HEK293 (cell line): ENCODE measurements around the gene SELENBP1.

Experiments
- CTCF ChIA-PET: fragments of 350-600 bp; formaldehyde crosslinking; extraction: SDS; loops from one replicate; lab custom pipeline; 2021; ENCODE audit warnings: antibody characterized with exemption; lab: Yijun Ruan, JAX
- POLR2A ChIA-PET: fragments of 300-600 bp; formaldehyde crosslinking; extraction: SDS; loops from one replicate; lab custom pipeline; 2020; ENCODE audit warnings: antibody characterized with exemption, inconsistent platforms; lab: Yijun Ruan, JAX
- H3K27ac ChIP-seq: fragments of 200-500 bp; sonication (Bioruptor generic); 2 replicates; pipeline ENCODE4 v1.5.1; 2014; ENCODE audit warnings: low read depth, low read length, control low read depth, inconsistent platforms; ENCODE audit errors: extremely low read depth
- H3K36me3 ChIP-seq, 2 experiments: fragments of 200-500 bp in 1 of 2; sonication (Bioruptor generic) in 1 of 2; 1 replicate in 1 of 2; 2 replicates in 1 of 2; pipeline ENCODE4 v1.5.1; 2014 to 2017; ENCODE audit warnings: inconsistent platforms in 2 of 2, low read length in 2 of 2; ENCODE audit not compliant: control insufficient read depth in 2 of 2, insufficient read depth in 1 of 2
- H3K4me1 ChIP-seq: fragments of 200-500 bp; sonication (Bioruptor generic); 2 replicates; pipeline ENCODE4 v1.5.1; 2014; ENCODE audit warnings: mild to moderate bottlenecking, low read length, inconsistent platforms; ENCODE audit not compliant: control insufficient read depth, insufficient read depth
- H3K4me3 ChIP-seq: 2 replicates; pipeline ENCODE4 v1.5.1; 2011; ENCODE audit warnings: low read depth, mild to moderate bottlenecking, control low read depth, low read length, moderate library complexity
- H3K9me3 ChIP-seq: fragments of 200-500 bp; sonication (Bioruptor generic); 2 replicates; pipeline ENCODE4 v1.5.1; 2014; ENCODE audit warnings: low read depth, low read length, inconsistent platforms; ENCODE audit not compliant: control insufficient read depth, insufficient read depth
- AEBP2 ChIP-seq: fragments of 450-650 bp; formaldehyde crosslinking; IDR thresholded peaks from 2 replicates; pipeline ENCODE4 v1.5.1; 2016; ENCODE audit warnings: missing biosample characterization, missing genetic modification characterization, borderline replicate concordance
- PRDM6 ChIP-seq: fragments of 450-650 bp; formaldehyde crosslinking; IDR thresholded peaks from 2 replicates; pipeline ENCODE4 v1.5.1; 2017; ENCODE audit warnings: missing biosample characterization, missing genetic modification characterization
- TSHZ1 ChIP-seq: fragments of 450-650 bp; formaldehyde crosslinking; IDR thresholded peaks from 2 replicates; pipeline ENCODE4 v1.5.1; 2016; ENCODE audit warnings: missing biosample characterization, missing genetic modification characterization, borderline replicate concordance
- ZFHX2 ChIP-seq: fragments of 450-650 bp; formaldehyde crosslinking; conservative IDR thresholded peaks from 2 replicates; pipeline ENCODE4 v1.5.1; 2016; ENCODE audit warnings: missing biosample characterization, missing genetic modification characterization
- ZNF112 ChIP-seq: fragments of 450-650 bp; formaldehyde crosslinking; IDR thresholded peaks from 2 replicates; pipeline ENCODE4 v1.5.0; 2017; ENCODE audit warnings: missing biosample characterization, missing genetic modification characterization
- ZNF341 ChIP-seq: fragments of 450-650 bp; formaldehyde crosslinking; IDR thresholded peaks from 2 replicates; pipeline ENCODE4; 2016; ENCODE audit warnings: low read depth, missing biosample characterization, missing genetic modification characterization
- ZNF501 ChIP-seq: fragments of 450-650 bp; formaldehyde crosslinking; IDR thresholded peaks from 2 replicates; pipeline ENCODE4 v1.5.1; 2016; ENCODE audit warnings: missing biosample characterization, missing genetic modification characterization
- ZNF561 ChIP-seq: fragments of 450-650 bp; IDR thresholded peaks from 2 replicates; pipeline ENCODE4 v1.5.1; 2018; ENCODE audit warnings: missing biosample characterization, missing genetic modification characterization, borderline replicate concordance

Gene SELENBP1

GRCh38 chr1:151368393-151369301 lies 3.9 kb downstream of the SELENBP1 start:
- H3K27ac ChIP-seq: no peak overlapping the region
- peaks cover 12% of the 10 kb centered on the region for H3K4me1 ChIP-seq
- H3K9me3 ChIP-seq: no peaks in the 10 kb centered on the region
- CTCF ChIA-PET: interaction anchor here (2.4 kb wide), 1 partner anchor 28 kb away, joined by 8 read pairs; no protein-coding TSS in a partner anchor
- no peak for TF ChIP-seq ZNF112
- TF ChIP-seq ZNF501: no peak
- POLR2A ChIA-PET: interaction anchor here (0.6 to 0.8 kb wide), 4 partner anchors 16 to 48 kb away, joined by 3 to 5 read pairs (median 4); partner anchors contain the start of gene PSMB4
- H3K36me3 ChIP-seq: peaks cover 0 to 57% of the 10 kb centered on the region in 2 experiments; a peak in 2 of 3 replicates
- H3K4me3 ChIP-seq: no peak overlapping the region

- ChIA-PET POLR2A (interaction anchor here (0.6 to 0.8 kb wide), 2 partner anchors 17 to 49 kb away, joined by 3 to 4 read pairs; no protein-coding TSS in a partner anchor), CTCF (interaction anchor here (0.6 to 2.4 kb wide), 2 partner anchors 27 to 33 kb away, joined by 3 to 8 read pairs; no protein-coding TSS in a partner anchor)
Measured at GRCh38 chr1:151367658-151368392, 4.7 kb downstream of the SELENBP1 start.

GRCh38 chr1:151364996-151365395 lies 7.5 kb downstream of the SELENBP1 start:
- Histone ChIP-seq H3K27ac (no peak overlapping the region), H3K4me1 (no peaks in the 10 kb centered on the region), H3K36me3 (peaks cover 0 to 61% of the 10 kb centered on the region in 2 experiments; a peak in 2 of 3 replicates), H3K9me3 (no peaks in the 10 kb centered on the region), H3K4me3 (no peak overlapping the region)
- TF ChIP-seq PRDM6 (no peak), AEBP2 (tag by site-specific recombination) (no peak), ZNF341 (peak; percentile 80), ZNF561 (tag by site-specific recombination) (no peak)
- CTCF ChIA-PET: interaction anchor here (1.4 kb wide), 2 partner anchors 12 to 24 kb away, joined by 3 to 4 read pairs; no protein-coding TSS in a partner anchor
- POLR2A ChIA-PET: interaction anchor here (0.6 kb wide), 1 partner anchor 25 kb away, joined by 4 read pairs; no protein-coding TSS in a partner anchor

More at GRCh38 chr1:151367658-151368392, 4.7 kb downstream of the SELENBP1 start:
- no peak overlapping the region for H3K4me3 ChIP-seq
- H3K27ac ChIP-seq: no peak overlapping the region
- H3K4me1 ChIP-seq: peaks cover 12% of the 10 kb centered on the region
- H3K9me3 ChIP-seq: no peaks in the 10 kb centered on the region
- no peak for TF ChIP-seq TSHZ1 (tag by site-specific recombination)
- TF ChIP-seq ZFHX2: 0 out of 2 replicates have a peak, but pooled peaks have one; percentile 17
- H3K36me3 ChIP-seq: peaks cover 0 to 61% of the 10 kb centered on the region in 2 experiments; a peak in 2 of 3 replicates
